Measurements from ENCODE around the gene ANG.
A peak's percentile ranks its signal among the peaks of the same experiment; 100 is the strongest.
"Not testable (repeated sequence)": the region's sequence is repeated elsewhere in the genome, so short reads cannot be mapped to it uniquely, and the experiment has no call there.

ANG gene

DNA sequence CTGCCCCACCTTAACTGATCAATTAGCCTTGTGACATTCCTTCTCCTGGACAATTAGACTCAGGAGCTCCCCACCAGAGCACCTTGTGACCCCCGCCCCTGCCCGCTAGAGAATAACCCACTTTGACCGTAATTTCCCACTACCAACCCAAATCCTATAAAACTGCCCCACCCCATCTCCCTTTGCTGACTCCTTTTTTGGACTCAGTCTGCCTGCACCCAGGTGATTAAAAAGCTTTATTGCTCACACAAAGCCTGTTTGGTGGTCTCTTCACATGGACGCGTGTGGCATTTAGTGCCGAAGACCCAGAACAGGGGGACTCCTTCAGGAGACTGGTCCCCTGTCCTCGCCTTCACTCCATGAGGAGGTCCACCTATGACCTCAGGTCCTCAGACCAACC is 12.4 kb downstream of the ANG start:
- not testable (repeated sequence) for DNase-seq

DNA sequence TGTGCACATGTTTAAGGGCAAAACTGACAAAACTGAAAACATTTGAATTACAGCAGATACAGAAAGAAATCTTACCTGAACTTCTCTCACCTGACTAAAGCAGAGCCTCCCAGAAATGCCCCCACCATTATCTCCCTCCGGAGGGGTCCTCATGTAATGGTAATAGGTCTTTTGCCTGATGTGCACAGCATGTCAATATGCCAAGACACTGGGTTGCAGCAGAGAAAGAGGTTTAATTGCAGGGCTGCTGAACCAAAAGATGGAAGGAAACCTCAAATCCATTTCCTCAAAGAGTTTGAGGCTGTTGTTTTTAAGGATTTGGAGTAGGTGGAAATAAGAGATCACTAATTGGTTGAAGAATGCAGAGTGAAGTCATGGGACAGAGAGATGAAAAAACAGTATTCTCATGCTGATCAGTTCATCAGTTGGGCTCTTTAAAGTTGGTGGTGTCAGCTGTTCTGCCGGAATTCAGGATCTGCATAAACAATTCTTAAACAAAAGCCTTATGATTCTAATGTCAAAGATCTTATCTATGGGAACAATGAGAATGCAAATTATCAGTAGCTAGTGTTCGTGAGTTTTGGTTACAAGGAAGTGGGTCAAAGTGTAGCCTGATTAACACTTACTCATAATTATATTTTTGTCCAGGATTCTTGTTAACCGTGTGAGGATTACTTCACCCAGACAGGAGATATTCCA is 18.2 kb downstream of the ANG start:
- DNase-seq: no peak

DNA sequence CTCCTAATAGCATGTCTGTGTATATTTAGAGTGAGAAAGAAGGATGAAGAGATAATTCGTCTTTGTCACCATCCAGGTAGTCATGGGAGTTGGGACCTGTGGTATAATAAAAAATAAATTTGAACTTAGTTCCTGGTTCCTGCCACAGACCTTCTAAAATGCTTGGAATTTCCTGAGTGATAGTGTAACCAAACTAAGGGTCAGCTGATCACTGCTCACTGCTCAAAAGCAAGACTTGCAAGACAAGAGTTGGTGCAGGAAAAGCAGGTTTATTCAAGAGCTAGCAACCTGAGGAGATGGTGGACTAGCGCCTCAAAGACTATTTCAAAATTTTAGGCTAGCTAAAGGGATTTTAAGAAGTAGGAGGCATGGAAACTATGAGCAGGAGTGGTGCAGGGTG is 19.1 kb downstream of the ANG start:
- no peak for DNase-seq

DNA sequence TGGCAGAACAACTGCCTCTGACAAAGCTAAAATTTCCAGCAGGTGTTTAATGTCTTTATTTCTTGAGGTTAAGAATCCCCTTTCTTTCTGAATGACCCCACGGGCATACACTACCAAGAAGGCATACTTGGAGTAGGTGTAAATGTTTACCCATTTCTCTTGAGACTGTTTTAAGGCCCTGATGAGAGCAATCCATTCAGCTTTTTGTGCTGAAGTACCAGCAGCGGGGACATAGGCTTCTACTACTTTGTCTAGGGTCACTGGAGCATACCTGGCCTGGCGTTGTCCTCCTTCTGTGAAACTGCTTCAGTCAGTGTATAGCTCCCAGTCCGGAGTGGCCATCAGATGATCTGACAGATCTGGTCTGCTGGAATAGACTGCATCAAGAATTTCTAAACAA is 22.7 kb downstream of the ANG start:
- no peak for DNase-seq

DNA sequence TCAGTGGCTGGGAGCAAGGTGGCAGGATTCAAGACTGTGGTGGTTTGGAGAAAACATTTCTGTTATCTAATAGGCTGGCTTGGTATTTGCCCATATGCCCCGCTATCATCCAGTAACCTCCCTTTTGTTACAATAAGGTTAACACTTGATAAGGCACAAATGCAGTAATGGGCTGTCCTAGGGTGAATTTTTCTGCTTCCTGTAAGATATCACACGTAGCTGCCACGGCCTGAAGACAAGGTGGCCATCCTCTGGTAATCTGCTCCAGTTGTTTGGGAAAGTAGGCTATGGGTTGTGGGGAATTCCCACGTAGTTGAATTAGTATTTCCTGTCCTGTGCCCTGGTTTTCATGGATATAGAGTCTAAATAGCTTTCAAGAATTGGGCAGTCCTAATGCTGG is 23.1 kb downstream of the ANG start:
- DNase-seq: no peak

DNA sequence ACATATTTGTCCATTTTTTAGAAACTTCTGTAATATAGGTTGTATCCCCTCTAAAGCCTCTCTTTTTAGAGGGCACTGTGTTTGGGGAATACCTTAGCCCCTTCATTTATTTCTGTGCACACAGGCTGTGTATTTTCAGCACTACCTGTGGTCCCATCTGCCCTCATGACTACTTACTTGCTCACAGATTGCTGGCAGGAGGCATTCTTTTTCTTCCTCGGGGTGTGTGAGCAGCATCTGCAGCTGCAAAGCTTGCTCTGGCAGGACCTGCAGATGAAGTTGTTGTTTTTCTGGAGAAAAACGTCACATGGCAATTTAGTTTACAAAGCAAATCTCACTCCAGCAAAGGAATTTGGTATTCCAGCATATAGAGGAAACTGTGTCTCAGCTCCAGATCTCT is 24.3 kb downstream of the ANG start:
- no peak for DNase-seq

DNA sequence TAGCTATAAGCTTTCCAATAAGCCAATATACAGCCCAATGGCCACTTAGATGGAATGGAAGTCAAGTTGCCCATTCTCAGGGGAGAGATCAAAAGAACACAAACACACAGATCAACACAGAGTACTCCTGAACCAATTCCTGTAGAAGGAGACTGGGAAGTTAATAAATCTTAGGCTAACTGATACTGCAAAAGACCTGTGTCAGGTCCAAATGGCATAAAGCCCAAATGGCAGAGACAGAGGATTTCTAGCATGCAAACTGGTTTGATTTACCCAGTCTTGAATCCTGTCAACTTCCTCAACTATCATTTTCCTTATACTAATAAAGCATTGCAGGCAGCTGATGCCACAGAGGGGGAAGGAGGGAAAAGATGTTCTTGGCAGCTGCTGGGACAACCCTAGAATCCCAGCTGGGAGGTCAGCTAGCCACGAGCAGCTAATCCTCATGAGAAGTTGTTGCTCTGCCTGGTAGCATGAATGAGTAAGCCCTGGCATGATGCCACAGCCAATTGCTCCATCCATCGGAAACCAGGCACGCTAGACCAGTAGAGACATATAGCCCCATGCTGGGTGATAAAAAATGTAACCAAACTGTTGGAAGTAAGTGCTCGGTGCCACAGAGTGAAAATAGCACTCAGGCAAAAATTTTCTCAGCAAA is 26.2 kb downstream of the ANG start:
- peak; percentile 29 for DNase-seq

DNA sequence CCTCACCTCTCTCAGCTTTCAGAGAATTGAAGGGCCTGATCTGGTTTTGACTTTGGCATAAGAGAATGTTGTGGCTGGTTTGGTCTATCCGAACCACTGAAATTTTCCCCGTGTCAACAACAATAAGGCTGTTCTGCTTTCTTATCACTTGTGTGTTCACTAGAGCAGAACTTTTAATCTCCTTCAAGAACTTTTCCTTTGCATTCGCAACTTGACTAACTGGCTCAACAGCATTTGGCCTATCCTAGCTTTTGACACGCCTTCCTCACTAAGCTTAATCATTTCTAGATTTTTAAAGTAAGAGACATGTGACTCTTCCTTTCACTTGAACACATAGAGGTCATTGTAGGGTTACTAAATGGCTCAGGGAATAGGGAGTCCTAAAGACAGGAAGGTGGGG is 31.2 kb downstream of the ANG start:
- no peak for DNase-seq

DNA sequence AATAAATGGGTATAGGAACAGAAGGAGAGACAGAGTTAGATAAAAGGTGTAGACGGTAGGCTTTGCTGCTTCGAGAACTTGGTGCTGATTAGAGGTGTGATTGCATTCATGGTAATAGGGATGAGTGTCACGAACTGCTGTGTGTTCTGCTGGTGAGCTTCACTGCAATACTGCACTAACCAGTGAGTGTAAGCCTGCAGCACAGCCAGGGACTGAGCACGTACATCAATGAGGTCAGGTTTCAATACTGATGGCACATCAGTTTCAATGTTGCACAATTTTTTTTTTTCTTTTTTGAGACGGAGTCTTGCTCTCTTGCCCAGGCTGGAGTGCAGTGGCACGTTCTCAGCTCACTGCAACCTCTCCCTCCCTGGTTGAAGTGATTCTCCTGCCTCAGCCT is 32.2 kb downstream of the ANG start:
- no peak for DNase-seq

DNA sequence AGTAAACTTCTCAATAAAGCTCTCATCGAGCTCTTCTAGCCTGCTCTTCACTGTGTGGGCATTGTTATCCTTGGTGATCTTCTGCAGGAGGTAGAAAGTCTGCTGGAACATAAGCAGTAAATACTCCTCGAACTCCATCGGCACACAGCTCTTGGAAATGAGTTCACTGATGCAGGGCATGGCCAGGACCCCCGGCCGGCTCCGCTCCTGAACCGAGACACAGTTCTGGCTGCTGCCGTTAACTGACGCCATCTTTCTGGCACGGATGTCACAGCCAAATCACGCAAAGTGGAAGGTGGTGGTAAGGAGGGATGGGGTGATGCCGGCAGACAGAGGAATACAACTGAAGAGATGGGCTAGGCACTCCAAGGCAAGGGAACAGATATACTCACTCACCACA is 33.5 kb downstream of the ANG start:
- no peak for DNase-seq

DNA sequence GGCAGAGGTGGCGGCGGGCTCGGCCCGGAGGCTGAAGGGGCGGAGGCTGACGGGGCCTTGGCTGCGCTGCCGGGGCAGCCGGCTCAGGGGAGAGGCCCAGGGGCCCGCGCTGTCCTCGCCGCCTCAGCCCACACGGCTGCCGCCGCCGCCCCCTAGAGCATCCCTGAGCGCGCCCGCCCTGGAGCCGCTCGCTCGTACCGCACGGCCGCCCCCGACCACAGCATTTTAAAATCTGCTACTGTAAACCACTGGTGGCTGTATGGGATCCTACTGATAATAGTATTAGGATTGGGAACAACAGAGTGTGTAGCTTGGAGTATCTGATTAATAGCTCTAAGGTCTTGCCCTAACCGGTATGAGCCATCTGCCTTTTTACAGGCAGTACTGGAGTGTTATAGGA is 34.9 kb downstream of the ANG start:
- DNase-seq: no peak

DNA sequence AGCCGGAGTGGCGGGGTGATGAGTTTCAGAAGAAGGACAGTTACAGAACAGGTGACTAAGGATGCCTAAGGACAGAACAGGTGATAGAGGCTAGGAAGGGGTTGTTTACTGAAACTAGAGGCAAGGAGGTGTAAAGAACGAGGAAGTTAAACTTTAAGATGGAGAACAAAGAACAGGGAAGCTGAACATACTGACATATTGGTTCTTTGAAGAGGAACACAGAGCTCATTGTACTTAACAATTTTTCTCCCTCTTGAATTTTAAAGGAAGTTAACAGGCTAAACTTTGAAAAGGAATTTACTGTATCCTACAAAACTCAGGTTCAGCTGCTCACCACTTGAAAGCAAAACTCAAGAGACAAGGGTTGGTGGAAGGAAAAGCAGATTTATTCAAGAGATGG is 37.6 kb downstream of the ANG start:
- DNase-seq: not testable (repeated sequence)

DNA sequence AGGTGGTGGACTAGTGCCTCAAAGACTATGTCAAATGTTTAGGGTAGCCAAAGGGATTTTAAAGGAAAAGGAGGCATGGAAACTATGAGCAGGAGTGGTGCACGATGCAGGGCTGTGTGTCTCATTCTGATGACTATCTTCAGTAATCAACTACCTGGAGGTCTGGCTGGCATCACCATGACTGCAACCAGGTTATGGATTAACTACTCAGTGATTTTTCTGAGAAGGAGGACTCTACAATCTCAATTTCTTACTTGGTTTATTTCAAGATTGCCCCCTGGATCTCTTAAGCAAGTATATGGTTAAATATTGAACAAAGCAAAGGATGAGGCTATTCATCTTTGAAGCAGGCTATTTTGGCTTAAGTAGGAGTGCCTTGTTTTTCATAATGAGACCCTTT is 38.0 kb downstream of the ANG start:
- no peak for DNase-seq

DNA sequence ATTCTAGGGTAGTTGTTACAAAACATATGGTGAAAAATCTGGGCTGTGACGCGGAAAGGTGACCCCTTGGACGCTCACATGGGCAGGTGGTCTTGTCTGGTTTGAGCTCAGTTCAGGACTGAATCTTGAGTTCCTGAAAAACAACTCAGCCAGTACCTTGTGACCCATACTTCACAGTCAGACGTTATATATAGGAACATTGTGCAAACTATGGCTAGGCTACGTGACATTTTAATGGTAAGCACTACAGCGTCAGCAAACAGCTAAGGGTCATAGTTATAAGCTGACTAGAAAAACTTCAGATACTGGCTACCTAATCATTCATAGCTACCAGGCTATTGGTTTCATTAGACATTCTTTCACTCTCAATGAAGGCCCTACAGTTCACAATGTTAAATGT is 42.3 kb downstream of the ANG start:
- no peak for DNase-seq

DNA sequence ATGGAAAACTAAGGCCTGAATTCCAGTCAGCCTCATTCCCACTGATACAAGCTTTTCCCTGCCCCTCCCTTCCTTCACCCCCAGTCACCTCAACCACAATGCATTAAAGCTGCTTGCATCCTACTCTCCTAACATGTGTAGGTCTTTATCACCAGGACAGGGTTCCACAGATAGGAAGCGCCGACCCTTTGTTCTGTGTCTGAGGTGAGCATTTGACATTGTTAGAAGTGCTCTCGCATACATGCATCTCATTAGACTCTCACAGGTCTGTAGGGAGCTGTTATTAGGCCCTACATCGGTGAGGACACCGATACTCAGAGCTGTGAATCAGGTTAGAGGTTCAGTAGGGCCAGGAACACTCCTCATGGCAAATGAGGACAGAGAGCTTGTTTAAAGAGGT is 43.9 kb downstream of the ANG start:
- DNase-seq: no peak

DNA sequence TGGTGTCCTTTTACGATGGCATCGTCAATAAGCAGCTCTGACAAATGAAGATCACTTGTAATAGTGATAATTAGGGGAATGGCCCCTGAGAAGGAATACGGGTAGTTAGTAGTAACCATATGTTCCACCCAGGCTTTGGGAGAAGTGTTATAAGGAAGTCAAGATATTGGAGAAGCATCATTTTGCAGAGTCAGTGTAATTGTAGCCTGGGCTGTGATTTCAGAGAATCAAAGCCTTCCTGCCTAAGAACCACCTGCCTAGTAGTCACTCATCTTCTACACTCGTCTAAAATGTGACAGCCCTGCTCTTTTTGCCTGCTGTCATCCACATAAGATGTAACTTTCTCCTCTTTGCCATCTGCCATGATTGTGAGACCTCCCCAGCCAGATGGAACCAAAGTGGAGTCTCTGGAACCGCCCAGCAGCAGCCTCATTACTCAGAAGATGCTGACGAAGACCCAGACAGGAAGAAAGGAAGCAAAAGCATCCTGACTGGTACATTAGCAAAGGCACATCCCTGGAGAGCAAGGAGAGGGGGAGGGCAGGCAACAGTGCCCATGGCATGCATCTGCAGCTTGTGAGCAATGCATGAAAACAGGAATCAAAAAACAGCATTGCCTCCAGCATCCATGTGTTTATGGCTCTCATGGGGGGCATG is 44.5 kb downstream of the ANG start:
- DNase-seq: no peak

DNA sequence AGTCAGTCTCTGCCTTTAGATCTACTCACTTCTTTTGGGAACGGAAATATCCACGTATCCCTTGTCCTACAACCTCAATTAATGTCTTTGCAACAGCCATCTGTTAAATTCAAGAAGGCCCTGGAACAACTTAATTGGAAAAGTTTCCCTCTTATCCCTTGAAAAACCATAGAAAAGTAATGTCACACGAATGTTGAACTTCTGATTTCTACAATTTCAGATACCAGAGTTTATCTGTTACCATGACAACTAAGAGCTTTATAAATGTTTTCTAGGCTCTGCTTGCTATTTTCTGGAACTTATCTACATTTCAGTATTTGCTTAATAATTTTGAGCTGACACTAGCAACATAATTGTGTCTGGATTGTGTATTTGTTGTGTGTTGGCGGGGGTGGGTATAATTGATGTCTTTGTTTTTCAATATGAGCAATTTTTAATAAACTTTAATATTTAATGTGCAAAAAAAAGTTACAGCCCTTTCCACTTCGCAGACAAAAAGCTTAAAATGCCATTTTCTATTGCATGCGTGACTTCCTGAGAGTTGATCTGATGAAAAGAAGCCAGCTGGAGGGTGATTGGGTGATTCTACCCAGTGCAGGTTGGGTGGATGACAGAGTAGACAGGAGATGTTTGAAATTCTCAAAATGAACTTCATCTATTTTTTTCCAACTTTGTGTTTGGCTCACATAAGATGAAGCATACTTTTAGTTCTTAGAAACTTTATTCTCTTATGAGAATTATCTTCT is 45.3 kb downstream of the ANG start:
- no peak for DNase-seq

DNA sequence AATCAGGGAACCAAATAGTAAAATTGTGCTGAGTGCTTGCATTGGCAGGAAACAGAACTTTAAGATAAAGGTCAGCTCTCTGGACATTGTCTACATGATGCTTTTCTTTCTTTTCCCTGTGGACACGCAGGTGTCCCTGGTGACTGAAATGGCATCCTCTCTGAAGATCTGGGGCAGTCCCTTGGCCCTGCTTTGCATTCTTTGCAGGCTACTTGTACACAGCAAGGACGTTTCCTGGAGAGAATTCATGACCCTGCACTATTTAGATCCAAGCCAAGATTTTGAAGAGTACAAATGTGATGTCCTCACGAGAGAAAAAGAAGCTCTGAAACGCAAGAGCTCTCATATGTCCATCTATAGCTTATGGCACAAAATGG is 45.9 kb downstream of the ANG start:
- DNase-seq: no peak

DNA sequence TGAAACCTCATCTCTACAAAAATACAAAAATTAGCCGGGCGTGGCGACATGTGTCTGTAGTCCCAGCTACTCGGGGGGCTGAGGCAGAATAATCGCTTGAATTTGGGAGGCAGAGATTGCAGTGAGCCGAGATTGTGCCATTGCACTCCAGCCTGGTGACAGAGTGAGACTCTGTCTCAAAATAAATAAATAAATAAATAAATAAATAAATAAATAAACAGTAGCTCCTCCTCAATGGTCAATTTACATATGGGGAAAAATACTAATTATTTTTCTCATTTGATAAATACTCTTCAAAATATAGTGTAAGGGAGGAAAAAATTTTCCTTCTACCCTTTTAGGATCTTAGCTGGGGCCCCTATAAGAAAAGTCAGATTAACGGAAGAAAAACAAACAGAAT is 49.7 kb downstream of the ANG start:
- not testable (repeated sequence) for DNase-seq

DNA sequence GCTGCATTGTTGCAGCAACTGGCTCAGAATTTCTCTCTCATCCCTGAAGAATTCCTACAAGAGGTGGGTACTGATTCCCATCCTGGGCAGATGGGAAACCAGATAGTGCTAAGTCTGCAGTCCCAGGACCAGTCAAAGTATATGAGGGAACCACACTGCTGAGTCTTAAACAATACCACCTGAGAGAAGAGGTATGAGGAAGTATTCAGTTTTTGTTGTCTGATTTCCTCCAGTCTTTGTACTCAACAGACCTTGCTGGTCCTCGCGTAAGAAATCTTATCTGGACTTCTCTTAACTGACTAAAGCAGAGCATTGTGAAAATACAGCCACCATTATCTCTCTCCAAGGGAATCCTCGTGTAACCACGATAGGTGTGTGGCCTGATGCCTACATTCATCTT is 53.6 kb downstream of the ANG start:
- DNase-seq: no peak

DNA sequence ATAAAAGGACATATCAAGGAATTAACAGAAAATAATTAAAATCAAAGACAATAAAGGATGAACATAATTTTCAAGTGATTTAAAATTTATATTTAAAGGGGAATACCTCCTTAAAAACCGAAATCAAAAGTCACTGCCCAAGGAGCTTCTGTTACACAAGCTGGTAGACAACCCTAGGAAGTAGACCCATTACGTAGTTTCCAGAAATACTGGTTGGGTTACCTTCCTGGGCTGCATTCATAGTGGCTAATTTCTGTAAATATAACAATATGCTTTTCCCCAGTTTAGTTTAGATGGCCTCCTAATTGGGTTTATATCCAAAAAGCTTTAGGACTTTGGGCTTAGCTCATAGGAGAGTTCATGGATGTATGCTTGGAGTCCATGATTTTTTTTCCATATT is 55.0 kb downstream of the ANG start:
- DNase-seq: no peak

Measured in fibroblast of skin of right quadriceps (primary cell).